NT2/D1 (cell line): ENCODE measurements around the gene RSU1.

ENCODE experiments used
- YY1 ChIP-seq: IDR thresholded peaks from 2 replicates; pipeline ENCODE4 v1.6.1; 2011; ENCODE audit not compliant: insufficient read length, insufficient read depth
- ZNF274 ChIP-seq: IDR thresholded peaks from 2 replicates; pipeline ENCODE4 v1.6.1; 2011; ENCODE audit warnings: mild to moderate bottlenecking, low read depth, low read length

- TF ChIP-seq ZNF274 (no peak), YY1 (no peak)
Measured at GRCh38 chr10:16689696-16690095, 127.5 kb downstream of the RSU1 start.
